Measurements from ENCODE around the gene NR1H3.

GRCh38 chr11:47295385-47295784 is 37.6 kb downstream of the NR1H3 start:
- TF ChIP-seq KDM1A (IDR thresholded peaks at IDR 0.05; ENCODE audit: low read depth) (no peak), RCOR1 (IDR thresholded peaks at IDR 0.05; ENCODE audit: low read depth, low read length) (no peak), HDAC2 (IDR thresholded peaks at IDR 0.05) (no peak), E2F6 (IDR thresholded peaks at IDR 0.05; ENCODE audit: borderline replicate concordance, low read depth) (no peak), PHF8 (IDR thresholded peaks at IDR 0.05; ENCODE audit: borderline replicate concordance, low read depth) (no peak), CHD2 (IDR thresholded peaks at IDR 0.05; ENCODE audit: low read length, partially characterized antibody) (no peak)
- TF ChIP-seq, protein P1, sequence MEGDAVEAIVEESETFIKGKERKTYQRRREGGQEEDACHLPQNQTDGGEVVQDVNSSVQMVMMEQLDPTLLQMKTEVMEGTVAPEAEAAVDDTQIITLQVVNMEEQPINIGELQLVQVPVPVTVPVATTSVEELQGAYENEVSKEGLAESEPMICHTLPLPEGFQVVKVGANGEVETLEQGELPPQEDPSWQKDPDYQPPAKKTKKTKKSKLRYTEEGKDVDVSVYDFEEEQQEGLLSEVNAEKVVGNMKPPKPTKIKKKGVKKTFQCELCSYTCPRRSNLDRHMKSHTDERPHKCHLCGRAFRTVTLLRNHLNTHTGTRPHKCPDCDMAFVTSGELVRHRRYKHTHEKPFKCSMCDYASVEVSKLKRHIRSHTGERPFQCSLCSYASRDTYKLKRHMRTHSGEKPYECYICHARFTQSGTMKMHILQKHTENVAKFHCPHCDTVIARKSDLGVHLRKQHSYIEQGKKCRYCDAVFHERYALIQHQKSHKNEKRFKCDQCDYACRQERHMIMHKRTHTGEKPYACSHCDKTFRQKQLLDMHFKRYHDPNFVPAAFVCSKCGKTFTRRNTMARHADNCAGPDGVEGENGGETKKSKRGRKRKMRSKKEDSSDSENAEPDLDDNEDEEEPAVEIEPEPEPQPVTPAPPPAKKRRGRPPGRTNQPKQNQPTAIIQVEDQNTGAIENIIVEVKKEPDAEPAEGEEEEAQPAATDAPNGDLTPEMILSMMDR (IDR thresholded peaks at IDR 0.05), result no peak

Measured in A549 (cell line).